DOHH2 (cell line): ENCODE measurements around the gene ZNF790.

Experiments used
- CTCF ChIP-seq: fragments of 200-600 bp; sonication (generic); IDR thresholded peaks from one replicate; pipeline ENCODE4 v1.5.1; 2014; ENCODE audit warnings: antibody characterized with exemption, mild to moderate bottlenecking, low read depth, low read length; ENCODE audit not compliant: poor library complexity, severe bottlenecking
- EZH2phosphoT487 ChIP-seq: fragments of 200-600 bp; sonication (generic); IDR thresholded peaks from 2 replicates; pipeline ENCODE4 v1.6.1; 2017; ENCODE audit warnings: borderline replicate concordance, mild to moderate bottlenecking, antibody characterized with exemption, low read length, moderate library complexity, mixed read lengths

DNA sequence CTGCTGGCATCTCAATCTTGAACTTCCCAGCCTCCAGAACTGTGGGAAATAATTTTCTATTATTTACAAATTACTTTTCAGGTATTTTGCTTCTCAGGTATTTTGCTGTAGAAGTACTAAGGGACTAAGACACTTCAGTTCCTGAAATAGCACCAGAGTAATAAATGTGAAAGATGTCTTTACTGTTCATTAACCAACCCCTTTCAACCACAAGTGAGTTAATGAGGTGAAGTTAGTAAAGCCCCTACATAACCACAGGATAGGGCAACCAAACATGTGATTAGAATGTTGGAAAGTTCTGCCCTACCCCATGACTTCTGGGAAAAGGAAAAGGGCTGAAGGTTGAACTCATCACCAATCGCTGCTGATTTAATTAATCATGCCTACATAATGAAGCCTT, 9.8 kb upstream of the ZNF790 start:
- TF ChIP-seq CTCF (no peak), EZH2phosphoT487 (no peak)
